ENCODE data around the gene ZNF143. TPM values are rescaled to one million over a fixed set of nuclear protein-coding genes. Genes with fewer than 3 reads are reported as not detected.

ZNF143 gene
- total and polyA plus RNA-seq, 2 of the 4 experiments (the other 2 are of a cell fraction) = 23.8 to 49.6 TPM

GRCh38 chr11:9470765-9471164 is 10.0 kb downstream of the ZNF143 start:
- H4K91ac ChIP-seq (ENCODE audit: insufficient read depth, low read depth, low read length) = no peak overlapping the region
- dilution Hi-C loops (cut with HindIII; ENCODE audit: low sequenced_read_pairs, unreplicated experiment) = no loop called here
- no peak overlapping the region for H3K27ac ChIP-seq (ENCODE audit: insufficient read depth, low read length)

More at GRCh38 chr11:9470765-9471164, 10.0 kb downstream of the ZNF143 start:
- Histone ChIP-seq H3K9me1 (ENCODE audit: insufficient read depth, low read length) (peaks cover 2% of the 10 kb centered on the region; the same call in 1 of the 2 replicates), H3K56ac (ENCODE audit: extremely low read depth, insufficient read depth, low read length) (no peak overlapping the region), H2BK5ac (ENCODE audit: low read depth, low read length, poor library complexity, severe bottlenecking) (no peak overlapping the region), H2BK120ac (ENCODE audit: low read depth, low read length) (no peak overlapping the region), H3K14ac (replicated peaks; ENCODE audit: low read depth, low read length) (no peak overlapping the region), H3K27me3 (ENCODE audit: control insufficient read depth, insufficient read depth, low read length) (no peaks in the 10 kb centered on the region), H2BK20ac (ENCODE audit: low read depth, low read length) (no peak overlapping the region), H2BK15ac (ENCODE audit: low read depth, low read length) (no peak overlapping the region), H3K4ac (ENCODE audit: low read depth, low read length) (no peak overlapping the region), H3K23ac (ENCODE audit: low read depth, low read length) (no peak overlapping the region), H3K9me3 (ENCODE audit: control insufficient read depth, insufficient read depth, low read length) (no peaks in the 10 kb centered on the region), H2AK9ac (replicated peaks; ENCODE audit: low read depth, low read length, poor library complexity) (no peak overlapping the region), H3K4me3 (ENCODE audit: insufficient read depth, low read depth, low read length) (no peak overlapping the region), H4K8ac (ENCODE audit: low read depth in 2 of 2, low read length in 2 of 2) (no peak overlapping the region), H2AK5ac (ENCODE audit: low read depth, low read length) (no peak overlapping the region), H3K4me1 (ENCODE audit: control insufficient read depth, insufficient read depth, low read length) (no peaks in the 10 kb centered on the region), H3K79me1 (ENCODE audit: low read depth in 1 of 2, low read length in 2 of 2) (peaks cover 17 to 35% of the 10 kb centered on the region in 2 experiments), H3K4me2 (ENCODE audit: low read depth, low read length) (no peak overlapping the region), H3K36me3 (ENCODE audit: control insufficient read depth, insufficient read depth, low read length) (peaks cover 18% of the 10 kb centered on the region), H3K9ac (ENCODE audit: low read depth, low read length) (no peak overlapping the region), H2AFZ (replicated peaks; ENCODE audit: low read length, poor library complexity) (no peak overlapping the region), H4K20me1 (ENCODE audit: insufficient read depth, low read length) (no peaks in the 10 kb centered on the region; the same call in 1 of the 2 replicates), H3K18ac (ENCODE audit: low read depth, low read length) (no peak overlapping the region), H4K5ac (ENCODE audit: low read depth, low read length) (no peak overlapping the region)
- WGBS, 2 experiments (ENCODE audit: extremely low coverage in 2 of 2, insufficient read length in 1 of 2) = 80% methylated on average over 1 of the region's 4 CpGs; no CpG with 5 or more reads in 1 of the 2 experiments
- ChIA-PET CTCF (no interaction called here), POLR2A (ENCODE audit: unreplicated experiment) (interaction anchor here (0.6 kb wide), 1 partner anchor 41 kb away, joined by 8 read pairs; no protein-coding TSS in a partner anchor)
- TF ChIP-seq USF2 (IDR thresholded peaks at IDR 0.05; ENCODE audit: low read depth, low read length) (no peak), CTCF (conservative IDR thresholded peaks at IDR 0.05; ENCODE audit: low read depth, low read length) (no peak), MAFK (IDR thresholded peaks at IDR 0.05; ENCODE audit: low read depth, low read length) (peak; percentile 59), ELK1 (IDR thresholded peaks at IDR 0.05; ENCODE audit: borderline replicate concordance, low read depth, low read length) (no peak)
- intact Hi-C loops (cut with micrococcal nuclease) = no loop called here
- DNase-seq (no peak), ATAC-seq (ENCODE audit: low read depth) (no peak)
- in situ Hi-C loops (cut with MboI; ENCODE audit: low sequenced_read_pairs) = no loop called here
- no TSS peak for BruUV-seq (replicated peaks)
